ENCODE data around the gene LRP1-AS.
A peak's percentile ranks its signal among the peaks of the same experiment; 100 is the strongest.
"Not testable (repeated sequence)": the region's sequence is repeated elsewhere in the genome, so short reads cannot be mapped to it uniquely, and the experiment has no call there.

Gene LRP1-AS

GRCh38 chr12:57124261-57124877 is 23.1 kb downstream of the LRP1-AS start:
- H3K4me3 ChIP-seq (ENCODE audit: low read depth, low read length), result no peak overlapping the region

DNA sequence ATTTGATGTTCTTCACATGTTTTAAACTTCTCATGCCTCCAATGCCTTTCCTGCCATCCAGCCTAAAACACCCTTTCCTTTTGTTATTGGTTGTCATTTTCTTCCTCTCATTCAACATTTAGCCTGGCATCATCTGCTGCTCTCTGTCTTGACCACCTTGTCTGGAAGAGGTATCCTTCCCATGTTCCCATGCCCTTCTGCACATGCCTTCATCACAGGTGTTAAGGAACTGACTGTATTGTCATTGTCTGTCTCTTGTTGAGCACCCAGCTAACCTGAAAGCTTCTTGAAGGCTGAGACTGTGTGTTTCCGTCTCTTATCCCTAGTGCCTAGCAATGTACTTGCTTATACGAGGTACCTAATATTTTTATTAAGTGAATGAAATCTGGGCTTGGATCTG is 23.6 kb downstream of the LRP1-AS start:
- no peak overlapping the region for H3K4me3 ChIP-seq (ENCODE audit: low read depth, low read length)

DNA sequence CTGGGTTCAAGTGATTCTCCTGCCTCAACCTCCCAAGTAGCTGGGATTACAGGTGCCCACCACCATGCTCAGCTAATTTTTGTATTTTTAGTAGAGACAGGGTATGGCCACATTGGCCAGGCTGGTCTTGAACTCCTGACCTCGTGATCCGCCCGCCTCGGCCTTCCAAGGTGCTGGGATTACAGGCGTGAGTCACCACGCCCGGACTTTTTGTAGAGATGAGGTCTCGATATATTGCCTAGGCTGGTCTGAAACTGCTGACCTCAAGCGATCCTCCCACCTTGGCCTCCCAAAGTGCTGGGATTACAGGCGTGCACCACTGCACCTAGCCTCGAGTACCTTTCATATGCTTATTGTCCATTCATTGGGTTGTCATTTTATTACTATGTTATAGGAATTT is 26.7 kb downstream of the LRP1-AS start:
- H3K4me3 ChIP-seq (ENCODE audit: low read depth, low read length), result not testable (repeated sequence)

GRCh38 chr12:57119294-57120085 is 27.9 kb downstream of the LRP1-AS start:
- H3K4me3 ChIP-seq (ENCODE audit: low read depth, low read length), result no peak overlapping the region

- no peak overlapping the region for H3K4me3 ChIP-seq (ENCODE audit: low read depth, low read length)
Measured at GRCh38 chr12:57118711-57119271, 28.6 kb downstream of the LRP1-AS start.

DNA sequence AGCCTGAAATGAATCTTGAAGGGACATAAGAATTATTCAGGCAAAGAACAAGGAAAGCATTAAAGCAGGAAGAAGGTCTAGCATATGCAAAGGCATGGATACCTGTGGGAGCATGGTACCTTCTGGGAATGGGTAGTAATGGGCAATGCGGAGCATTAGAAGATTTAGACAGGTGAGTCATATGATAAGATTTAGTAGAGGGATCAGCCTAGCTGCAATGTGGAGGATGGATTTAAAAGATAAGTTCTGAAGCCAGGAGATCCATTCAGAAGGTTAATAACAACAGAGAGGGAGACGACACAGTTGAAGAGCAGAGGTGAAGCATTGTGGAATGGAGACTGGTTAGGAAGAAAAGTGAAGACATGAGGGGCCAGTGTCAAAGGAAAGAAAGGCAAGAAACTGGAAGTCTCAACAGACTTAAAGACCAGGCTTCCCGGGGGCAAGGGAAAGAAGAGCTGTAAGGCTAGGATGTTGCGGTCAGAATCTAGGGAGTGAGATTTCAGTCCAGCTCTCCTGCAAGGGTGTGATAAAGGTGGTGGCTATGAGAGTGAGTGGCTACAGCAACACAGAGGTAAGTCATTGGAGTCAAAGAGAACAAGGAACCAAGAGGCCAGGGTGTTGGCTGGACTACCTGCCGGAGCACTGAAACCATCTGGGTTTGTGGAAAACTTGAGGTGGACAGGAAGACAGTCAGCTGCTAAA is 30.7 kb downstream of the LRP1-AS start:
- H3K4me3 ChIP-seq (ENCODE audit: low read depth, low read length), result no peak overlapping the region

- no peak overlapping the region for H3K4me3 ChIP-seq (ENCODE audit: low read depth, low read length)
Measured at GRCh38 chr12:57112492-57113294, 34.7 kb downstream of the LRP1-AS start.

GRCh38 chr12:57111031-57111734 is 36.2 kb downstream of the LRP1-AS start, which contains the start of gene STAT6:
Gene STAT6, minus strand, starts transcription at chr12:57111362. Its CDS starts 3,084 bp downstream, at chr12:57108278.
- H3K4me3 ChIP-seq (ENCODE audit: low read depth, low read length), result peak within 1 kb of the TSS; percentile 48

GRCh38 chr12:57110104-57111030 is 37.1 kb downstream of the LRP1-AS start:
- peak overlapping the region; percentile 48 for H3K4me3 ChIP-seq (ENCODE audit: low read depth, low read length)

DNA sequence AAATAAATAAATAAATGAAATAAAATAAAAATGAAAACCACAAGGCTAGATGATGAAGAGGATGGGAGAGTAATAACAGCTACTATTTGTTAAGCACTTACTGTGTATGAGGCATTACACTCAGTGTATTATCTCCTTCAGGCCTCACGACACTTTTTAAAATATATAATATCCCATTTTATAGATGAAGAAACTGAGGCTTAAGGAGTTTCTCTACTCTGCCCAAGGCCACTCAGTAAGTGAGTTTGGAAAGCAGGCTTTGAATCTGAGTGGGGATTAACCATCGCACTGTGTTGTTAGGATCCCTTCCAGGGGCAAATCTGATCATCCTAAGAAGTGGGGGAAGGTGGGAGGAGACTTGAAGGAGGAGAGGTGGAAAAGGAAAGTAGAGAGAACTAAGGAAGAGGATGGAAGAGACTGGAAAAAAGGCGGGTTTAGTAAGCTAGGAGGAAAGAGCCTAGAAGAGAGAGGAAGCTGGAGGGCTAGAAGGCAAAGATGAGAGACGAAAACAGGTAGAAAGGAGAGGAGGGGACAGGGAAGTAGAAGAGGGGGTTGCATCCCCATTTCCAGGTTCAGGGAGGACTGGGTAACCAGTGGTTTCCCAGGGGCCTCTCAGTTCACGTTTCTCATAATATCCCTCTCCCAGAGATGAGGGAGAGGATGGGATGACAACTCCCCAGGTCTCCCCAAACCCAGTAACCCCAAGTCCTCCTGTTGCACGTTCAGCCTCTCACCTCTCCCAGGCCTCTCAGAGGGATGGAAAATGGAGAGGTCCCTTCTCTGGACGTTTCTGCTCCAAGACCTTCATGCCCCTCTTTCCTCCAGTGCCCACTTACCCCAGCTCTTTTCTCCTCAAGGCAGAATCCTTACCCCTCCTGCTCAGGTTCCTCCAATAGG is 38.0 kb downstream of the LRP1-AS start:
- no peak overlapping the region for H3K4me3 ChIP-seq (ENCODE audit: low read depth, low read length)

DNA sequence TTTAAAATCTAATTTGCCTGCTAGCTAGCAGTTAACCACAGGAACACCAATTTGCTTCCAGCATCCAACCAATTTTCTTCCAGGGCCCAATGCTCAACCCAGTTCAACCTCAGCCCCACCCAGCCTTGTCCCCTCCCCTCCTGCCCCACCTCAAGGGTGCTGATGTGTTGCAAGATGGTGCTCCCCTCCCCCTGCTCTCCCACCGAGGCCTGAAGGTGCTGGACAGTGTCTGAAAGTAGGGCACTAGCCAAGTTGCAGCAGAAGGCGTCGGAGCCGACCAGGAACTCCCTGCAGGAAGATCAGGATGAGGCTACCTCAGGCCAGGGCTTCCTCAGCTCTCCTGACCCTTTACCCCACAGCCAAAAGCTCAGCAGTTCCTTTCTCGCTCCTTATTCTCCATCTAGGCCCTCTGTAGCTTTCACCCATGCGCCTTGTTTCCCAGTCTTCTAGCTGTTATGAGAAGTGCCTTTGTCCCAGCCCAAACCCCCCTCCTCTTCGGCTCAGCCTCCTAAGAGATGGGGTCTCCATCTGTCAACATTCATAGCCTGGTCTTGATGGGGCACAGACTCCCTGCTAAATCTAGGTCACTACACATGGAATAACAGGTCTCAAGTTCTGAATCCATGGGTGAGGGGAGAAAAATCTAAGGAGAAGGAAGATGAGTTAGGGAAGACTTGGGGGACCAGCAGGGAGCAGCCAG is 39.8 kb downstream of the LRP1-AS start:
- no peak overlapping the region for H3K4me3 ChIP-seq (ENCODE audit: low read depth, low read length)

- no peak overlapping the region for H3K4me3 ChIP-seq (ENCODE audit: low read depth, low read length)
Measured at GRCh38 chr12:57106021-57106708, 41.3 kb downstream of the LRP1-AS start.

DNA sequence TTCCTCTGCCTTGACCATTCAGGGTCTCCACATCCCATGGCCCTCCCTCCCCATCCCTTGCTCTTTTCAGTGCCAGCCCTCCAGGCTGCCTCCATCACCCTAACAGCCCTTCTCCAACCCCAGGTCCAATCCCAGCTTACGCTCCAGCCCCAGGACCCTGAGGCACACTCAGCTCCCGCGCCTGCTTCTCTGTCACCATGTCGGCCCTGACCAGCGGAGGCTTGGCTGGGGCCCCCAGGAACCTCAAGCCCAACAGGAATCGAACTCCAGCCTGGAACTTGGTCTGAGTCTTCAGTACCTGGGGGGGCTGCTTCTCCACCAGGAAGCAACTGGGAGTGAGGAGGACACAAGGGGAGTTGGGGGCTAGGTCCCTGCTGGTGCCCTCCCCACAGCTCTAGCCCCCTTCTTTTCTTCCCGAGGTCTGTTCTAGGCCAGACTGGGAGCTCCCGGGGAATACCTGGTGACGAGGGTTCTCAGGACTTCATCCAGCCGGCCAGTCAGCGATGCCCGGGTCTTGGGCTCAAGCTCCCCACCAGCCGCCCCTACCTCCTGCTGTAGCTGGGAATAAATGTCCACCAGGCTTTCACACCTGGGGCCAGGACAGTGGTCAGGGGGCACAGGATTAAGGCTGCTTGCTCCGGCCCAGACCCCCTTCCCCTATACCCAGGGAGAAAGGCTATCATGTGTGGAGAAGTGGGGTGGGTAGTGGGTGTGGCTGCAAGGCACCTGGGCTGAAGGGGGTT is 42.2 kb downstream of the LRP1-AS start:
- no peak overlapping the region for H3K4me3 ChIP-seq (ENCODE audit: low read depth, low read length)

DNA sequence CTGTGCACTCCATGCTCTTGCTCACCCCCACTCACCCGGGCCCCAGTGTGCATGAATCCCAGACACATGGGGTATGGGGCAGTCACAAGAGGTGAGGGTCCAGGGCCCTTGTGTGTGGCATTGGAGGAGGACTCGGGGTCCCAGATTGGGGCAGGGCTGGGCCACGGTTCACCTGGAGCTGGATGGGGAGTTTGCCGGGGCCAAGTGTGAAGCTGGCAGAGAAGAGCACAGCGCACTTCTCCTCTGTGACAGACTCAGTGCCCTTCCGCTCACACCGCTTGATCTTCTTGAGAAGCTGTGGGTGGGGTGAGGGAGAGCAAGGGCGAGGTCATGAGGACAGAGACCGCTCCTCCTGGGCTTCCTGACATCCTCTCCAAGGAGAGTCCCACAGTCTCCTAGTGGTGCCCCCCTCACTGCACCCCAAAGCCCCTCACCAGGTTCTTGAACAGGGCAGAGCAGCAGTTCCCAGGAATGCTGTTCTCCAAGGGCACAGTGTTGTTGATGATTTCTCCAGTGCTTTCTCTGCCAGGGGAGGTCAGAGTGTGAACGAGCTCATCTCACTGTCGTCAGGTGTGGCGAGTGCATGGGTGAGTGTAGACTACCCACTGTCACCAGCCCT is 43.0 kb downstream of the LRP1-AS start:
- H3K4me3 ChIP-seq (ENCODE audit: low read depth, low read length), result no peak overlapping the region

DNA sequence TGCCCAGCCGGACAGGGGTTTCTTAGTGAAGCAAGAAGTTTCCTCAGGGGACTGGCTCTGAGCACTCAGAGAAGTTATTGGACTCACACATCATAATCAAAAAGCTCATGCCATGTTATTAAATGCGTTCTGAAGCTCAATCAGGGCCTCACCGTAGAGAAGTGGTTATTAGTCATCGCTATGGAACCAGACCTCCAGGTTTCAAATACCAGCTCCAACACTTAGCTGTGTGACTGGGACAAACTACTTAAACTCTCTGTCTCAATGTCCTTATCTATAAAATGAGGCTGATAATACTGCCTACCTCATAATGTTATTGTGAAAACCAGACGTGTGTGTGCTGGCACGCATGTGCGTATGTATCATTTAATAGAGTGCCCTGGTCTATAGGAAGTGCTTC is 43.6 kb downstream of the LRP1-AS start:
- no peak overlapping the region for H3K4me3 ChIP-seq (ENCODE audit: low read depth, low read length)

Measured in iPS-11a (cell line).